HG03280 (cell line): ENCODE results near the gene THUMPD2.
"Not testable (repeated sequence)": the region's sequence is repeated elsewhere in the genome, so short reads cannot be mapped to it uniquely, and the experiment has no call there.

Experiments
- ATAC-seq: cut with Tn5 transposase; IDR thresholded peaks from one replicate; pipeline ENCODE4 v1.9.1; 2021; ENCODE audit warnings: mild to moderate bottlenecking, moderate library complexity; ENCODE audit not compliant: unreplicated experiment

Gene THUMPD2, protein sequence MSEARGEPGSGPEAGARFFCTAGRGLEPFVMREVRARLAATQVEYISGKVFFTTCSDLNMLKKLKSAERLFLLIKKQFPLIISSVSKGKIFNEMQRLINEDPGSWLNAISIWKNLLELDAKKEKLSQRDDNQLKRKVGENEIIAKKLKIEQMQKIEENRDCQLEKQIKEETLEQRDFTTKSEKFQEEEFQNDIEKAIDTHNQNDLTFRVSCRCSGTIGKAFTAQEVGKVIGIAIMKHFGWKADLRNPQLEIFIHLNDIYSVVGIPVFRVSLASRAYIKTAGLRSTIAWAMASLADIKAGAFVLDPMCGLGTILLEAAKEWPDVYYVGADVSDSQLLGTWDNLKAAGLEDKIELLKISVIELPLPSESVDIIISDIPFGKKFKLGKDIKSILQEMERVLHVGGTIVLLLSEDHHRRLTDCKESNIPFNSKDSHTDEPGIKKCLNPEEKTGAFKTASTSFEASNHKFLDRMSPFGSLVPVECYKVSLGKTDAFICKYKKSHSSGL

DNA sequence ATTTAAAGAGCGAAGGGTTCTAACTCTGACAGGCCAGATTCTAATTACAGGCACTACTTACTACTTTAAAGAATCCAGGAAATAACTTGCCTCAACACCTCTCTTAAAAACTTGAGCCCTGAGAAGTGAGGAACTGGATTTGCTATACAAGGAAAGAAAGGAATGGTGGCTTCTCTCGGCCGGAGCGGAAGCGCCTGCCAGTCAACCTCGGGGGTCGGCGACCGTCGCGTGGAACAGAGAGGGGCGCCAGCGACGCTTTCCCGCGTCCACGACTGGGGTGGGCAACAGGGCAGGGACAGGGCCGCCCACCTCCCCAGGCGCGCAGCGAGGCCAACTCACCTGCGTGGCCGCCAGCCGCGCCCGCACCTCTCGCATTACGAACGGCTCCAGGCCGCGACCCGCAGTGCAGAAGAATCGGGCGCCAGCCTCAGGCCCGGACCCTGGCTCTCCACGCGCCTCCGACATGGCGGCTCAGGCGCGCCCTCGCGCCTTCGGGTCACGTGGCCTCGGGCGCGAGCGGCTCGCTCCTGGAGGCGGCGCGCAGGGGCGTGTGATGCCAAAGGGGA lies at the start of gene THUMPD2:
TSS of gene THUMPD2 (minus strand) at position 484 of the 566 bp plus-strand sequence. CDS start at position 465, 19 bp downstream.
- ATAC-seq: peak; percentile 89

DNA sequence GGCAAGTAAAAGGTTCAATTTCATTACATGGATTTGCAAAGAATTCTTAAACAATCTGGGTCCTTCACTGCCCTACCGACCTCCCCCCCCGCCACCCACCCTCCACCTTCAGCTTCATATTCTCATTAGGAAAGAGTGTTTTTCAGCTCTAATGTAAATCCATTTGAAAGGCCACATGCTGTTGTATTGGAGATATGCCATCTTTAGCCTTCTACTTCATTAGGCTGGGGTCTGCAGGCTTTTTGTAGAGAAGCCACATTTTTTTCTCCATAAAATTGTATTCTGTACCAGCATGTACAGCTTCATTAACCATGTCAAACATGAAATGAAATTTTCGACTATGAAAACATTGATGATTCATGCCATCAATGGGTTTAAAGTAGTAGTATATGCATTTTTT lies 42.8 kb upstream of the THUMPD2 start:
- ATAC-seq: no peak

DNA sequence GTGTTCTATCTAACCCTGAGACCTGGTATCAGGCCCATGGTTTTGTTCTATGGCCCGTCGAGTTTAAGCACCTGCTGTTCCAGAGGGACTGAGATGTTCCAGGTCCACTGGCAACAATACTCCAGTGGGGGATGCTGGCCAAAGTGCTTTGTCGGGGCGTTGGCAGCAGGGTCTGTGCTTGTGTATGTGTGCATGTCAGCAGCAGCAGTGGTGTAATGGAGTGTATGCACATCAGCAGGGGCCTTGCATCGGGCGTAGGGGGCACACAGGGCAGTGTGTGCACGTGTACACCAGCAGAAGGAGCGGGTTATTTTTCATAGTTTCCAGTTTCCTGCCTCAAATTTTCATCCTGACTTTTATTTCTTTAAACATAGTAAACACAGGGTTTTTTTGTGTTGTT lies 37.8 kb upstream of the THUMPD2 start:
- no peak for ATAC-seq

DNA sequence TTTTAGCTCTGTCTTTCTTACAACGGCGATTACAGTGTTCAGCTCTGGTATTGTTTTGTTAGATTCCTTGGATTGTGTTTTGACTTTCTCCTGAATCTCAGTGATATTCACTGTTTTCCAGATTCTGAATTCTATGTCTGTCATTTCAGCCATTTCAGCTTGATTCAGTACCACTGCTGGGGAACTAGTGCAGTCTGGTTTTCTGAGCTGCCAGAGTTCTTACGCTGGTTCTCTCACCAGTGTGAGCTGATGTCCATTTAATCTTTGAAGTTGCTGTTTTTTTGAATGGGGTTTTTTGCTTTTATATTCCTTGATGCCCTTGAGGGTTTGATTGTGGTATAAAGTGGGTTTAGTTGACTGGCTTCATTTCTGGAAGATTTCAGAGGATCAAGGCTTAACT lies 37.4 kb upstream of the THUMPD2 start:
- no peak for ATAC-seq

DNA sequence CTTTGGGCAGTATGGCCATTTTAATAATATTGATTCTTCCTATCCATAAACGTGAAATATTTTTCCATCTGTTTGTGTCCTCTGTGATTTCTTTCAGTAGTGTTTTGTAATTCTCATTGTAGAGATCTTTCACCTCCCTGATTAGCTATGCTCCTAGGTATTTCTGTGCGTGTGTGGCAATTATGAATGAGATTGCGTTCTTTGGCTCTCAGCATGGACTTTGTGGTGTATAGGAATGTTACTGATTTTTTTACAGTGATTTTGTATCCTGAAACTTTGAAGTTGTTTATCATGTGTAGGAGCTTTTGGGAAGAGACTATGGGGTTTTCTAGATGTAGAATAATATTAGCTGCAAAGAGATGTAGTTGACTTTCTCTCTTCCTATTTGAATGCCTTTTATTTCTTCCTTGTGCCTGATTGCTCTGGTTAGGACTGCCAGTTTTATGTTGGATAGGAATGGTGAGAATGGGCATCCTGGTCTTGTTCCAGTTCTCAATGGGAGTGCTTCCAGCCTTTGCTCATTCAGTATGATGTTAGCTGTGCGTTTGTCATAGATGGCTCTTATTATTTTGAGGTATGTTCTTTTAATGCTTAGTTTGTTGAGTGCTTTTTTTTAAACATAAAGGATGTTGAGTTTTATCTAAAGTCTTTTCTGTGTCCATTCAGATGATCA lies 27.0 kb upstream of the THUMPD2 start:
- no peak for ATAC-seq

DNA sequence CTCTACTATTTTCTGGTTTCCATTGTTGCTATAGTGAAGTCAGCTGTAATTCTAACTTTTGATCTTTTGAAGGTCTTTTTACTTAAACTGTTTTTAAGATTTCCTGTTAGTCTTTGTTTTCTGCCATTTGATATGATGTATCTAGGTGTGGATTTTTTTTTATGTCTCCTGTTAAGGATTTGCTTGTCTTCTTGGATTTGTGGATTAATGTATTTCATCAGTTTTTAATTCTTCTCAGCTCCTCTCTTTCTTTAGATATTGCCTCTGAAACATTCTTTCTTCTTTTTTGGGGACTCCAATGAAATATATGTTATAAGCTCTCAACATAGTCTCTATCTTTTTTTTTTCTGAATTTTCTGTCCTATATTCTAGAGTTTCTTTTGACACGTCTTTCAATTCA lies 24.8 kb upstream of the THUMPD2 start:
- ATAC-seq: no peak

DNA sequence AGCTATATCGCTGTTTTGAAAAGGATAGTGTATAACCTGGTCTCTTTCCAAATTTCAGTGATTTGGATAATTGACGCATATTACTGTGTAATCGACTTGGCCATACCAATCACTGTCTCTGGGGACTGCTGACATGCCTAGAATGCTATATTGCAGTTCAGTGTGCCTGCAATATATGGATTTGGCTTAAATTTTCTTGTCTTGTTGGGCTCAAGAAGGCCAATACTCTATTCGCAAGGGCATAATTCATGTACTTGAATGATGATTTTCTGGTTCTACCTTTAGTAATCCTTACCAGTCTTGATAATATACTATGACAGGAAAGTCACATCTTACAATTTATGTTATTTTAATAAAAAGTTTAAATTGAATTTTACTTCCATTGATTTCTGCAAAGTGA lies 21.7 kb upstream of the THUMPD2 start:
- no peak for ATAC-seq

DNA sequence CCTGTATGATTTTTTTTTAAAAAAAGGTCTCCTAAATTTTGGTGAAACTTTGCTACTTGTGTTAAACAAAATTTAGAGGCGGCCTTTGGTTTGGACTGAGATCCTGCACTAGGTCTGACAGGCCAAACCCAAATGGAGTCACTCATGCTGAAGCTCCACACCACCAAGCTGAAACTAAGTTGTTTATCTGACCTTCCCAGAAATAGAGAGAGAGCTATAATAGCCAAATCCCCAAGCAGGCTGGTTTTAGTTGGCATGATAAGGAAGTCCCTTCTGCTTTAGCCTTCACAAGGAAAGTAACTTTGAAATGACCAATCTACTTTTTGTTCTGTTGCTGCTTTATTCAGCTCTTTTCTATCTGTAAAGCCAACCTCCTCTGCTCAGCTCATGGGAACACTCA lies 17.1 kb upstream of the THUMPD2 start:
- no peak for ATAC-seq

DNA sequence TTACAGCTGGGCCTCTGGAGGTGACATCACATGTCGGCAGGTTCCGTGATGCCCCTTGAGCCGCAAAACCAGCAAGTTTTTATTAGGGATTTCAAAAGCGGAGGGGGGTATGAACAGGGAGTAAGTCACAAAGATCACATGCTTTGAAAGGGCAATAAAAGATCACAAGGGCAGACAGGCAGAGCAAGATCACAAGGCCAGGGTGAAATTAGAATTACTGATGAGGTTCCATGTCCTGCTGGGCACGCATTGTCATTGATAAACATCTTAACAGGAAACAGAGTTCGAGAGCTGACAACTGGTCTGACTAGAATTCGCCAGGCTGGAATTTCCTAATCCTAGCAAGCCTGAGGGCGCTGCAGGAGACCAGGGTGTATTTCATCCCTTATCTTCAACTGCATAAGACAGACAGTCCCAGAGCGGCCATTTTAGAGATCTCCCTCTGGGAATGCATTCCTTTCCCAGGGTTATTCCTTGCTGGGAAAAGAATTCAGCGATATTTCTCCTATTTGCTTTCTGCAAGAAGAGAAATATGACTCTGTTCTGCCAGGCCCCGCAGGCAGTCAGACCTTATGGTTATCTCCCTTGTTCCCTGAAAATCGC lies 11.3 kb upstream of the THUMPD2 start:
- not testable (repeated sequence) for ATAC-seq

DNA sequence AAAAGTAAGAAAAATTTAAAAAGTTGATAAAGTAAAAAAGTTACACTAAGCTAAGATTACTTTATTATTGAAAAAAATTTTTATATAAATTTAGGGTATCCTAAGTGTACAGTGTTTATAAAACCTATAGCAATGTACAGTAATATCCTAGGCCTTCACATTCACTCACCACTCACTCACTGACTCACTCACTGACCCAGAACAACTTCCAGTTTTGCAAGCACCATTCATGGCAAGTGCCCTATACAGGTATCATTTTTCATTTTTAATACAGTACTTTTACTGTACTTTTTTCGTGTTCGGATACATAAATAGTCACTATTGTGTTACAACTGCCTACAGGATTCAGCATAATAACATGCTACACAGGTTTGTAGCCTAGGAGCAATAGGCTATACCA lies 8.9 kb upstream of the THUMPD2 start:
- ATAC-seq: no peak

DNA sequence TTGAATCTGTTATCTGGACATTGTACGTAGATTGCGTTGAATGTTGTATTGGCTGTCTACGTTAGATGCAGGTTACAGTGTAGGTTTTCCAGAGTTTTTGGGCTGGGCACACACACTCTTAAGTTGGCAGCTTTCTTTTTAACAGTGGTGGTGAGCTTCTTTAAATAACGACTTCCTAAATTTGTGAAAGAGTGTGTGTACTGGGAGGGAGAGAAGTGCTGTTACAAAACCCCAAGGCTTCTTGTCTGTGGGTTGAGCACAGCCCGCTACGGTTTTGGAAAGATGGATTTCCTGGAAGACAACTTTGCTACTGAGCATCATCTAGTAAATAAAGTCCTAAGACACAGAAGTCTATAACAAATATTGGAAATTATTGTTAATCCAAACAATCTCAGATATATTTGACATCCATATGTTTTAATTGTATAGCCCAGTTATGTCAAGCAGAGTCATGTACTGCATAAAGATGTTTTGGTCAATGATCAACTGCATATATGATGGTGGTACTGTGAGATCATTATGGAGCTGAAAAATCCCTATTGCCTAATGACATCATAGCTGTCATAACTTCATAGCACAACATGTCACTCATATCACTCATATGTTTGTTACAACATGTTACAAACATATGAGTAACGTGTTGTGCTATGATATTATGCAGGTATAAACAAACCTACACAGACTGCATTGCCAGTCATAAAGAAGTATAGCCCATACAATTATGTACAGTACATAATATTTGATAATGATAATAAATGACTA lies 7.9 kb upstream of the THUMPD2 start:
- ATAC-seq: no peak

DNA sequence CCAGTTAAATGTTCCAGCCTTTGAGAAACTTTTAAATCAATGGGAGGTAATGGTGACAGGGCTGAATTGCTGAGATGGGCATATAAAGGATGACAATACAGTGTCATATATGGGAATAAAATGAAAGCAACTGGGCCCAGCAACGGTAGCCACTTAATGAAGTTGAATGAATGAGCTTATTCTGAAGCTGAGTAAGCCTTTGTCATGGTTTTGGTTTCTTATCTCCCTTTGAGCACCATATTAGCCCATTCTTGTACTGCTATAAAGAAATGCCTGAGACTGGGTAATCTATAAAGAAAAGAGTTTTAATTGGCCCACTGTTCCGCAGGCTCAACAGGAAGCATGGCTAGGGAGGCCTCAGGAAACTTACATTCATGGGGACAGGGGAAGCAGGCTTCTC lies 3.5 kb upstream of the THUMPD2 start:
- no peak for ATAC-seq

DNA sequence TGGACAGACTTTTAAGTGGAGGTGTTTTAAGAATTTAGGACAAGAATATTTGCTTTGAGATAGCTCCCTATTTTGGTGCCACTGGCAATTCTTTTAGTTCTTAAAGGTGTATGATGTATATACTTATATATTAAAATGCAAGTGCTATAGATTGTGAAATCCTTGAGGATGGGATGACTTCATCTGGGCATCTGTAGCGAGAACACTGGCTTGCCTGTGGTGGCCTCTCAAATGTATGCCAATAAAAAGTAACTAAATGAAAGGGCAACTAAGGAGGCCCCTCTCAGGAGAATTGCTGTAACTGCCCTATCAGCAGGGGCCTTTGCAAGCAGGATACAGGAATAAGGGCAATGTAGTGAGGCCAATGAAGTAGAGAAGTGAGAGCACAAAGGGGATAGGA lies 2.6 kb upstream of the THUMPD2 start:
- ATAC-seq: no peak

DNA sequence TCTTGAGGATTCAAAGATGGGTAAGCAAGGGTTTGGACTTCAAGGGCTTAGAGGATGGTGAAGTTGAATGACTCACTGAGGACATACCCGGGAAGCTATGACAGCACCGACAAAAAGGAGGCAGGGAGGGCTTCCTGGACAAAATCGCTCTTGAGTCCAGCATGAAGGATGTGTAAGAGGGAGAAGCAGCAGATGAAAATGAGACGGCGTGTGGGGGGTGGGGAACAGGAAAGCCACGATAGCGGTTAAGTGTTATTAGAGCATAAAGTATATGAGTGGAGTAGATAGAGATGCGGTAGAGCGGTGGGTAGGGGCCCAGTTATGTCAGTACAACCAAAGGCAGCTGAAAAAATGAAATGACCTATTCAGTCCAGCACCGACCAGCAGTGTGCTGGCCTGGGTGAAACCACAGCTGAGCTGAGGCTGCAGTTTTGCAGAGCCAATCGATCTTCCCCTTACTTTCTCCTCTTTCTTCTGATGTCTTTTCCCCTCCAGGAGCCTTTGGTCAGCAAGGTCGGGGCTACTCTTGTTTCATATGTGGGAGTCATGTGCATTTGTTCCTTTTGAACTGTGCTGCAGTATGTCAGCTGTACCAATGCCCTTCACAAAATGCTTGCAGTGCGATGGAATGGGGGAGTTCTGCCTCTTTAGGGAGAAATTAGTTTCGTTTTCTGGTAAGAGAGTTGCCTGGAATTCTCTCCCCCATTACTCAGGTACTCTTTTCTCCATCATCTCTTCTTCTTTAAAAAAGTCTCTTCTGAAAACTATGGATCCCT lies 2.0 kb upstream of the THUMPD2 start:
- ATAC-seq: no peak

DNA sequence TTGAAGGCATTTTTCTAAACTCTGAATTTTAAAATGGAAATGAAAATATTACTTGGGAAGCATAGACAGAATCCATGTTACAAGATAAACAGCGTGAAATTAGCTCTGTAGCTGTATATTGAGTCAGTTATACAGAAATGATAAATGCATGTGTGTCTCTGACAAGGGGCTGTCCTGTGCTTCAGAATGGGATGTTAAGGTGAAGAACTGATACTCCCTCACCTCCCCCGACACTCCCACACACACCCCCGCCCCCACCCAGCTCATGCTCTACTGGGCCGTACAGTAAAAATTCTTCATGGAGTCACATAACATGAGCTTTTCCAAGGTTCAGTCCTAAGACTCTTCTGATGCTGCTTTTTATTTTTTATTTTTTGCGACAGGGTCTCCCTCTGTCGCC lies 869 bp upstream of the THUMPD2 start:
- no peak for ATAC-seq

DNA sequence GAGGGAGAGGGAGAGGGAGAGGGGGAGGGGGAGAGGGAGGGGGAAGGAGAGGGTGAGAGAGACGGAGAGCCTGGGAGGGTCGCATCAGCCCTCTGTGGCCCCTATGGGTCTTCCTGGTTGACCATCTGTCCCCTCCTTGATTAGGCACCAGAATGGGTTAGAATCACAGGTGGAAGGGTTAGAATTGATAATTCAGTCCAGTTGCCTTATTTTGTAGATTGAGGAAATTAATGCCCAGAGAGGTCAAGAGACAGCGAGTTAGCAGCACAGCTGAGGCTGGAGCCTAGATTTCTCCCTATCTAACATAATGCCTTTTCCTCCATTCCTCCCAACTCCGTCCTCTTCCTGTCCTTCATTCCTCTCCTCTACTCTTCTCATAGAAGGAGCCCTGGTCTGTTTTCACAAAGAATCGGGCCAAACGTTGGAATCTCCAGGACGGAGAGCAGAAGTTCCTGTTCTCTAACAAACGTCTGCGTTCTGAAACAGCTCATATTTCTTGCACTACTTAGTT lies 338 bp upstream of the THUMPD2 start:
- no peak for ATAC-seq

DNA sequence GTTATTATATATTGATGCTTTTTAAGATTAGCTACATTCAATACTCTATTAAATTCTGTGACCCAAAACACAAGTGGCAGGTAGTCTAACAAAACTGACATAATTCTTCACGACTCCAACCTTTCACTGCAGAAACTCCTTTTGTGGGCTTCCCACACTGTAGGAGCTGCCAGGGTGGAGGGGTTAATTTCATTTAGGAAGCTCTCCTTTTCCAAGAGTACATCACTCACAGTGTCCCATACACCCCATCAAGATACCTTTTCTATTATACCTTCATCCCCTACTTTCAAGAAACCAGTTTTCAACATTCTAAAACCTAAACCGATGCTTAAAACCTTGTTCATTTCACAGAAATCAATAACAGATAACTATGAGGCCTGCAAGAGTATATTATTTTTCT lies 825 bp downstream of the THUMPD2 start:
- no peak for ATAC-seq

DNA sequence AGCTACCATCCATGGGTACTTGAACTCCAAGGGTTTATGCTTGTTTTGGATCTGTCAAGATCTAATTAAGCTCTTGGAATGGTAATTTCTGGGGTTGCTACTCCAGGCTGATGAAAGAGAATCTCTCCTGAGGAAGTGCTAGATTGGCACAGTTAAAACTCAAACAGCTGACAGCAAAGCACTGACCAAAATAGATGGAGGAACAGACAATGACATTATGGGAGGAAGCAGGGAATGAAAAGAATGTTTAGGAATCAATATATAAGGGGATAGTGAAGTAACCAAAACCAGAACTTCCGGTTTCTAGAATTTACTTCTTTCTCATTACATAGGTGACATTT lies 6.3 kb downstream of the THUMPD2 start:
- no peak for ATAC-seq

DNA sequence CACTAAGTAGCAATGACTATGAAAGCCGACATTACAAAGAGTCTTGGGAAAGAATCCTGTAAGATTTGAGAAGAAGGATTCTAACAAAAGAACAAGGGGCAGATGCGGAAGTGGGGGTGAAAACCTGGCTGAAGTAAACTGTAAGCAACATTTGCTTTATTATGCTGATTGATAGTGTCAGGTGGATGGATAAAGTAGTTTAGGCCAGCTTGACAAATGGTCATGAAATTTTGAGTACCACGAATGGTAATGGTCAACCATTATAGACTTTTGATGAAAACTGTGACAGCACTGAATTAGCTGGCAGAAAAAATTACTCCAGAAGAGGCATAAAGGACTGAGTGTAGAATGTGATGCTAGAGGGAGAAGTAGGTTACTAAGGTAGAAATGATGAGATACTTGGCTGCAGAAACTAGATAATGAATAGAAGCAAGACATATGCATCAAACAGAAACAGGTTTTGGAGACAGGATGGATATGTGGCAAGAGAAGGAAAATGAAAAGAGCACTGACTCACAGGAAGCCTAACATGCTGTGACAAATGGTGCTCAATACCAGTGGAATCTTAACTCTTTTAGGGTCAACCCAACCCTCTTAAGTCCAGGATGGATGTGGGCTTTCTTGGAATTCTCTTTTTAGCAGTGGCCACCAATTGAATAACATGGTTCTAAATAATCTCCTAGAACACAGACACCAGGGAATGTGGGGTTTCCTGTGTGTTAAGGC lies 6.8 kb downstream of the THUMPD2 start:
- ATAC-seq: no peak
